HG03039 (cell line): ENCODE data around the gene CYFIP2.
"Not testable (repeated sequence)": the region's sequence is repeated elsewhere in the genome, so short reads cannot be mapped to it uniquely, and the experiment has no call there.

ENCODE experiments used
- ATAC-seq: cut with Tn5 transposase; IDR thresholded peaks from one replicate; pipeline ENCODE4 v1.9.1; 2021; ENCODE audit warnings: mild to moderate bottlenecking, moderate library complexity; ENCODE audit not compliant: unreplicated experiment

The CYFIP2 gene

DNA sequence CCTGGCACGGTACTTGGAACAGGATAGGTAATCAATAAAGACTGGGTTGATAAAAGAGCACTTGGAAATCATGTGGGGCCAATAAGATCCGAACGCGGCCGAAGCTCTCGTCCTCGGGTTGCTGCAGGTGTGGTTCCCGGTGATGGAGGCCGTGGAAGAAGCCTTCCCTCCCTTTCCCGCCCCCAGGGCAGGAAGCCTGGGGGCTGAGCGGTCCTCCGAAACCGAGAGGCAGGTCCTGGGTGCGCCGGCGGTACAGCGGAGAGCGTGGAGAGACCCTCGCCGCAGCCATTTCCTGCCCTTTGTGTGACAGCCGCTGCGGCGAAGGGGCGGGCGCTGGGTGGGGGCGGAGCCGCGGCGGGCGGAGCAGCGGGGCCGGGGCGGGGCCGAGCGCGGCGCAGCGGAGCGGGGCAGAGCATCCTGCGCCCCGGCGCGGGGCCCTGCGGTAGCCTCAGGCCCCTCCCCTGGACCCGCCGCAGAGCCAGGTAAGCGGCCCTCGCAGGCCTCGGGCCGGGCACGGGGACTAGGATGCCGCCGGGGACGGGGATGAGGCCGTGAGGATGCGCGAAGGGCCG, at the start of gene CYFIP2:
Gene CYFIP2 (plus strand): TSS at position 410 of the 572 bp plus-strand sequence. CDS start 19,239 bp downstream, outside the sequence.
- peak; percentile 85 for ATAC-seq

DNA sequence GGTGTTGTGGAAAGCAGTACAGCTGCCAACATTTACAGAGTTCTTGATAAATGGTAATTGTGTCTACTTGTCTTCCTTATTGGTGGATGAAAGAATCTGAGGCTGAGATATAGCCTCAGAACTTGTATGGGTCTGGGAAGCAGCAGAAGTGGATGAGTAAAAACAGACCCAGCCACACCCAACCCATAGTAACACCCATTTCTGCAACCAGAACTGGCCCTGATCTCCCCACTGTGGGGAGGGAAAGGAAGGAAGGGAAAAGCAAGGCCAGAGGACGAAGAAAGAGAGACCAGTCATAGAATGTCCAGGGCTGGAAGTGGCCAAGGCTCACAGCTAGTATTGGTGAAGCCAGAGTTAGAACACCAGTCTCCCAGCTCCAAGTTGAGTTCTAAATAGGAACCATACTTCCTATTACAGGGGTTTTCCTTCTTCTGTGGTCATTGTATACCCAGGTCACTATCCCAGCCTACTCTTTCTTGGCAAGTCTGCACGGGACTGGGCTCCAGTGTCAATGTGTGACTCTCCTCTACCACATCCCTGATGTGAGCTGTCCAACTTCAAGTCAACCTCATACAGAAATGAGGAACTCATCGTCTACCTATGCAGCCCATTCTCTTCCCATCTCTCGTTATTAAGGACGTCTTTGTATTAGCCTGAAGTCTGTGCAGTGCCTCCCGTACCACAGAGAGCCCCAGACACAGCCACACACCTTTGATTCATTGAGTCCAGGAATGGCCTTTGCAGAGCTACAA, 49.4 kb upstream of the CYFIP2 start:
- no peak for ATAC-seq

DNA sequence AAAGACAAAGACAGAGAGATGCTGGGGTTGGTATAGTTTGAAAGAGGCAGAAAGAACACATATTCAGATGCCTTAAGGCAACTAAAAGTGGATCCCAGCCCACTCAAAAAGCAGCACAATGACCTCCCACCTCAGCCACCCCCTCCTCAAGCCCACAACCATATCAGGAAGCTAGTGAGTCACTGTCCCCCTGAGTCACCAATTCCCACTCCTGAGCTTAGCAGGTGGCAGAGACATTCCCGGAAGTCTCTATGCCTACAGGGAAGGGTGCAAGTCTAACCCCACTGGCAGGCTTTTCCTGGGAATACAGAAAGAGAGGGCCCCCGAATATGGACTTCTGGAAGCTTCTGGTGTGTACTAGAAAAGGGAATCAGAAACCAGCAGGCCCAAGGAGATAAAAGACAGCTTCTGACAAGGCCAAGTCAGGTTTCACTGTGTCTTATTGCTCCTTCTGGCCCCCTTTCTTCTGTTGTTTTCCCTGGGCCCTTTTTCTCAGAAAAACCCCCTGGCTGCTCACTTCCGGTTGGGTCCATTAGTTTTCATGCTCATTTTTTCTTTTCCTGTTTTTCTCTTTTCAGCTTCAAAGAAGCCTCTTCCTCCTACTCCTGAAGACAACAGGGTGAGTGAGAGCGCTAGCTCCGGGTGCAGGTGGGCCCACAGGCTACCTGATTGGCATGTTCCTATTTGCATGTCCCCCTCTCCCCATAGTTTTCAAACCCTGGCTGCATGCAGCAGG, 48.5 kb upstream of the CYFIP2 start:
- no peak for ATAC-seq

DNA sequence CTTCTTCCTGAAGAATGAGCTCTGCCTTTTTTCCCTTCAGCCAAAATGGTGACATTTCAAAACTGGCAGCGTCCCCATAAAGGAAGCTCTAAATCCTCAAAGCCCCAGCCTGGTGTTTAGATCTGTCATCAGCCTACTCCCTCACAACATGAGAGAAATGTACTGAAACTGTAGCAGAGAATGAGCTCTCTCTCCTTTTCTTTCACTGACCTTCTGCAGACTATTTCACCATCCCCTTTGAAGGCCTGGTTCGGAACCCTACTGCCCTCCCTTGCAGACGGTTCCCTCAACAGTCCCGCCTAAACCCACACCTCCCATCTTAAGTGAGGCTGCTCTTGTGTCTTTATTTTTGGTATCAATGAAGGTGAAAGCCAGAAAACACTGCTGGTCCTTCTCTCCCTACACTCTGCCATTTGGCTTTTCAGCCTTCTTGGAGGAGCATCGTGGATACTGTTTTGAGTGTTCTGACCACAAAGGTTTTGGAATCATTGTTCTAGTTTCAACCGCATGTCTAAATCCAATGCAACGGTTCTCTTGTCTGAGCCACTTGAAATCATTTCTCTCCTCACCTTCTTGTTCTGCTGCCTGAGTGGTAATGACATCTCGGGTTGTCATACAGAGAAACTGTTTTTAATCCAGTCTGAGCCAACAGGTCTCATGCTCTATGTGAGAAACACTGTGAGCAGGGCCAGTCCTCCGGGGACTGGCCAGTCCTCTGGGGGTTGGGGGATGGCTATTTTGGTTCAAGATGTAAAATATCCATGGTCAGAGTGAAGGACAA, 46.2 kb upstream of the CYFIP2 start:
- ATAC-seq, result peak; percentile 53

DNA sequence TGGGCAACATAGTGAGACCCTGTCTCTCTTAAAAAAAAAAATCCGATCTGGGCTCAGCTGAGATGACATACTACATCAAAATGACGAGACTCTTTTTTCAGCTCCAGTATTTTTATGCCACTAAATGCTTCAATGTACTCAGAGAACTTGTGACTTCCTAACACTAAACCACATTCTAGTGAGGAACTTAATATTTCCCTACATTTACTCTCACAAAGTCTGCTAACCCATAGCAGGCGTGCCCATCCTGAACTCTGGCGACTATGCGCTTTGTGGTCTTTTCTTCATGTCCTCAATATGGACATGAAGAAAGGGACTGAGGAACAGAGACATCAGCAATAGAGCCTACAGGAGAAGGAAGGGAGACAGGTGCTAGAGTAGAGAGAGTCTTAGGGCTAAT, 44.0 kb upstream of the CYFIP2 start:
- ATAC-seq, result no peak

DNA sequence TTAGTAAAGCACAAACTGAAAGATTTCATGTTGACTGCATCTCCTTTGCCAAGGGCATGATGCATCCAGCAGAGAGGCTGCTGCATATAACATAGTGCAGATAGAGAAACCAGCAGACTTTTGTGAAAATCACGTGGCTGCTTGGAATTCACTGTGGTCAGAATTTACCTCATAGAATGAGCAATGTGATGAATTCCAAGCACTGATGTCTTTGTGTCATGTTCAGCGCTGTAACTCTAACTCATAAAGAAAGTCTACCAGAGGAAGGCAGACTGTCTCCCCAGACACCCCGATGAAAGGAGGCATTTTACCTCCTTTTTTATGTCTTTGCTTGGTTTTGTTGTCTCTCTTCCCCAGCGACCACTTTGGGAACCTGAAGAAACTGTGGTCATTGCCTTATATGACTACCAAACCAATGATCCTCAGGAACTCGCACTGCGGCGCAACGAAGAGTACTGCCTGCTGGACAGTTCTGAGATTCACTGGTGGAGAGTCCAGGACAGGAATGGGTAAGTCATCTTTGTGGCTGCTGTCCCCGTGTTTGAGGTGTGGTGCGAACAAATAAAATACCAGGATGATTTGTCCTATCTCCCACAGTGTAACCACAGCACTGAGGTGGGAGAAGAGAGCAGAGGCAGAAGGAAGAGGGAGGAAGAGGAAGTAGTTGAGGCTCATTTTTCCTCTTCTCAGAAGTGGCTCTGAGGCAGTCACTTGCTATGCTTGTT, 43.3 kb upstream of the CYFIP2 start:
- peak; percentile 32 for ATAC-seq

DNA sequence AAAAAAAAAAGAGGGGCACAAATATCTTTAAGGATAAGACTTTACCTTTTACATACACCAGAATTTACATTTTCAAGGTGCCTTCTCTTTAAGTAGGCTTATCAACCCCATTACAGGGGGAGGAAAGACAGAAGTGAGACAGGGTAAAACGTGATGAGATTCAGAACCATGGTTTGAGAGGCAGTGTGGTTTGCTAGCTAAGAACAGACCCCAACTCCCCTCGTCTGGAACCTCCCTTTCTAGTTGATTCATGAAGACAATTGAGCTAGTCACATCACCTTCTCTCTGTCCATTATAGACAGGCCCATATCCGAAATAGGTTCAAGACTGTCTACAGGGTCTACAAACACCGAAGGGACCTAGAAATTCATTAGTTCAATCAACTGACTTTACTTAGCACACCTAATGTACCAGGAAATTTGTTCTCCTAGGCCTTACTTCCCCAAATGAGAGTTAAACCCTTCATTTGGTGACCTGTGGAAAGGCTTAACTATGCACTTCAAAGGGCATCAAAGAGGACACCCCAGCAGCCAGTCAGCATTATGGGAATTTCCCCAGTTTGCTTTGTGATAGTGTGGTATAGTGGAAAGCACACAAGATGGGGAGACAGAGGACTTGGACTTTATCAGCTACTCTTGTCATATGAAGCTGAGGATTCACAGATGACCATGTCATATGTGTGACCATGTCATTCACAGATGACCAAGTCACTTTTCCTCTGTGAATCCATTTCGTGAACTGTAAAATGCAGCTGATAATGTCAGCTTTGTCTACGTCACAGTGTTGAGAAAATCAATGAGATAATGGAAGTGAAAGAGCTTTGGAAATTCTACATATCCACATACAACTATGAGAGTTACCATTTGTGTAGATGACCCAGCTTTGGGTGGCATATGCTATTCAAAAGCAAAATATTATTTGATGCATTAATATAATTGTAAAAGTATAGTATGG, 40.2 kb upstream of the CYFIP2 start:
- no peak for ATAC-seq

DNA sequence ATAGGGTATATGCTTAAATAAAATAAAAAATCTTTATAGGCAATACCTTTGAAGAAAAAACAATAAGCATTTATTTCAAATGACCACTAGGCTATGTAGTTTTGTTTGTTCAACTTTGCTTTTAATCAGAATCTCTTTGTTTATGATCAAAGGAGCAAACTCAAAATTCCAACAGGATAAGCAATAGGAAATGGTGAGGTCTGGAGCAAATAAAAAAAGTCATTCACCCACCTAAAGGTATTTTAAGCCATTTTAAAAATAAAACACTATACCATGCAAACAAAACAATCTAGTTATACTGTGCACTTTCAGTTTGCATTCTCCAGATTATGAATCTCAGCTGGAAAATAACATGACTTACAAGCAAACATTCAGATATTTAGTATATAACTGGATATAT, 35.3 kb upstream of the CYFIP2 start:
- ATAC-seq, result no peak

DNA sequence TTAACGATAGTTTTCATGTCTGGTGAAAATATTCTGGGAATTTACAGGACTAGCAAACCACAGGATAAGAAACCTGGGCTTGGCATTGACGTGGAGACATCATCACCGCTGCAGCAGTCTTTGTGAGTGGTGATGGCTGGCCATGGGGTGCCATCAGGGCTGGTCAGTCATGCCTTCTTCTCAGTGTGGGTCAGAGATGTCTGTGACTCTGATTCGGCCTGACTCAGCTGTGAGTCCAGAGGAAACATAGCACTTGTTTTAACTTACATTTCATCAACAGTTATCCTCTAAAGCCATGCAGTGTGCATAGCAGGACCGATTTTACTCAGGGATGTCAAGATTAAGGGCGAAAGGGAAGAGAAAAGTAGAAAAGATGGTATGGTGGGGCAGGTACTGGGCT, 33.2 kb upstream of the CYFIP2 start:
- no peak for ATAC-seq

DNA sequence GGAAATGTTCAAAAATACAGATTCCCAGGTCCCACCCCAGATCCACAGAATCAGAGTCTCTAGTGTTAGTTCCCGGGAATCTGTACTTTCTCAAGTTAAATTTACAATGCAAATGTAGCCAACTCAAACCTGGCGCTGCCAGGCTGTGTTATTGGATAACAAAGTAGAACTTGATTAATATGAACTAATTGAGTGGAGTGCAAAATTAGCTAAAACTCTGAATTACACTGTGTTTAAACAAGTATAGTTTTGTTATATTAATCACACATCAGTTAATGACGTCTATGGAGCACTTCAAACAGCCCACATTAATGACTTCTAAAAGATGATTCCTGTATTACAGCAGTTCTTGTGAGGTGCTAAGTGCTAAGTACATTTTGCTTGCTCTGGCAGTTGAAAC, 32.4 kb upstream of the CYFIP2 start:
- ATAC-seq, result no peak

DNA sequence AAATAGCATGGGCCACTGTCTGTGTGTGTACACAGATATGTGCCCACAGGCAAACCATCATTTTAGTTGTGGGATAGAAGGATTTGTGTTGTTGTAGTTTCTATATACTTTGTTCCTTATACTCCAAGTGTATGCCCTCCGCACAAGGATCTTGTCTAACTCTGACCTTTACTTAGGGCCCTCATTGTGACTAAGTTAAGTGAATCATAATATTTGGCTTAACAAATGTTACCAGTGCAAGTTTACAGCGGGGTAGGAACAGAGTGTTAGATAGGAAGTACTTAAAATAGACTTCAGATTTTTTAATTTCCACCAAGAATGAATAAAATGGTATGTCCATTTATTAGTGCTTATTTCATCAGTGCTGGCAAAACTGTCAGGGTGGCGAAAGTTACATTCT, 29.5 kb upstream of the CYFIP2 start:
- no peak for ATAC-seq

DNA sequence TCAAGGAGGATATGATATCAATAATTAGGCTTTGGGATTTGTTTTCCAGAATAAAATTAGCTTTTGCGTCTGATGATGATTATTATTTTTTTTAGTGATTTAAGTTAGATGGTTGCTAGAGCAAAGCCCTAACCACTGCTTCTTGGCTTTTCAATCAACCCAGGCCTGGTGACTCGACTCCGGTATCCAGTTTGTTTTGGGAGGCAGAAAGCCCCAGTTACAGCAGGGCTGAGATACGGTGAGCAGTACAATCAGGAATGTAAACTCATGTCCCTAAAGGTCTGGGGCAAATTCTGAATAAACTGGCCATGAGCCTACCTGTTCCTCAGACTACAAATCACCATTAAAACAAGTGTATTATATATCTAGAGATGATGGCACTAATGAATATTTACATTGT, 24.4 kb upstream of the CYFIP2 start:
- ATAC-seq, result no peak

DNA sequence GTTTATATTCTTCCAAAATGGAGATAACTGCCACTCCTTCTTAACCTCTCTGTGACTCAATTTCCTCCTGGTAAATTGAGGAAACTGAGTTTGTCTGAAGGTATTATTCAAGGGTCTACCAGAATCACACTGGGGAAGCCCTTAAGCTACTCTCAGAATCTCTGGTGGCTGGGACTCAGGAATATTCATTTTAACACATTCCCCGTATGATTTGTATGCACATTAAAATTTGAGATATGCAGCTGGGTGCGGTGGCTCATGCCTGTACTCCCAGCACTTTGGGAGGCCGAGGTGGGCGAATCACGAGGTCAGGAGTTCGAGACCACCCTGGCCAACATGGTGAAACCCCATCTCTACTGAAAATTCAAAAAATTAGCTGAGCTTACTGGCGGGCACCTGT, 21.2 kb upstream of the CYFIP2 start:
- not testable (repeated sequence) for ATAC-seq

DNA sequence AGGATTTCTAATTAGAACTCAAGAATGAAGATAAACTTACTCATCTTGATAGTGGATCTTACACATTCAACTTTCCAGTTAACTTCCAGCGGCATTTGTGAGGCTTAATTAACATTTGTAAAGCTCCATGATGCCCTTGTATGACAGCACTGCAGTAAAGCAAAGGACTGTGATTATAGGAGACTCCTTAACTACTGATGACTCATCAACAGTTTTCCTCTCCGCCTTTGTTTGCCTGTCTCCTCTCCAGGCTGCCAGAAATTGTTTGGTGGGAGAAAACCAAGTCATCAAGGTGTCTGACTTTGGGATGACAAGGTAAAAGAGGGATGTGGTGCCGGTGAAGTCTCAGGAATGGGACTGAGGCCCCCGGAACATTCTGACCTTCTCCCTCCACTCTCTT, 20.4 kb upstream of the CYFIP2 start:
- ATAC-seq, result no peak

DNA sequence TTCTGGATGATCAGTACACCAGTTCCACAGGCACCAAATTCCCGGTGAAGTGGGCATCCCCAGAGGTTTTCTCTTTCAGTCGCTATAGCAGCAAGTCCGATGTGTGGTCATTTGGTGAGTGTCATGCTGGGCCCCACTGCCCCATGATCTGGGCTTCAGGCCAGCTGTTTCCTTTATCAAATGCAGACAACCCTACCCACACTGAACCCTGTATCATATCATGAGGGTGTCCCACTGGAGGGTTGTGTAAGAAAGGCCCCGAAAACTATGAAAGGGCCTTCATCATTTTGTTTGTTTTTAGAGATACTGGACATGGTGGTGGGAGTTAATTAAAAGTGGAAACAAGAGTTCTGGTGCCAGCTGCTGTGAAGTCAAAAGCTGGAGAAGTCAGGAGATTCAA, 20.0 kb upstream of the CYFIP2 start:
- no peak for ATAC-seq

DNA sequence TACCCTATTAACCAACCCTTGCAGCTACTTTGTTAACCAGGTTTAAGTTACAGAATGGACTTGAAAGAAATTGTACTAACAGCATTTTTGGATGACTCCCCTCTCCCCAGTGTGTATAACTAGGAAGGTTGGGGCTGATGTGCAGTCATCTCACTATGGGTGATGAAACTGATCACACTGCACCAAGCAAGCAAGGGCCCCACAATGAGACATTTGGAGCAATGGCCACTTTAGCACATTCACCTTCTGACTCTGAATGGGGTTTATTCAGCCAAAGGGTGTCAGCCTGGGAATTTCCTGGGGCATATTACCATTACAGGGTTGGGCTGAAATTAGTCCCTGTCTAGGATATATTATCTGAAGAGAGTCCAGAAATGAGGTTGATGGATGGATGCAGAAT, 18.7 kb upstream of the CYFIP2 start:
- no peak for ATAC-seq

DNA sequence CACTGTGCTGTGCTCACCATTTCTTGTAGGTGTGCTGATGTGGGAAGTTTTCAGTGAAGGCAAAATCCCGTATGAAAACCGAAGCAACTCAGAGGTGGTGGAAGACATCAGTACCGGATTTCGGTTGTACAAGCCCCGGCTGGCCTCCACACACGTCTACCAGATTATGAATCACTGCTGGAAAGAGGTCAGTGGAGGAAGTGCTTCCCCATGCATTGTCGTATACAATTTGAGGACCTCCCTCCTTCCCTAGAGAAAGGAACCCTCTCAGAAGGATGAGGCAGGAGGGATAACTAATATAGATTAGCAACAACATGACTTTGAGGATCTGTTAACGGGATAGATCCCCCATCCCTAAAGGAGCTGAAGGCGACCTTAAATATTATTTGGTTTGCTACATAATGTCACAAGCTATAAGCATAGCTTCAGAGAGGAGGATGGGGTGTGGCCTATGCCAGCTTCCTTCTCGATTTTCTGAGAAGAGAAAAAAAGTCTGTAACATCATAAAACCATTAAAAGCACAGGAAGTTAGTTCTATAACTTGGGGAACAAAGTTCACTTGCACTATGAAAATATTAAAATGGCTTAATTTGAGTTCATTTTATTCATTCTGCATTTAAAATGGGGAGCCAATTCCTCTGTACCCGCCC, 17.0 kb upstream of the CYFIP2 start:
- no peak for ATAC-seq

DNA sequence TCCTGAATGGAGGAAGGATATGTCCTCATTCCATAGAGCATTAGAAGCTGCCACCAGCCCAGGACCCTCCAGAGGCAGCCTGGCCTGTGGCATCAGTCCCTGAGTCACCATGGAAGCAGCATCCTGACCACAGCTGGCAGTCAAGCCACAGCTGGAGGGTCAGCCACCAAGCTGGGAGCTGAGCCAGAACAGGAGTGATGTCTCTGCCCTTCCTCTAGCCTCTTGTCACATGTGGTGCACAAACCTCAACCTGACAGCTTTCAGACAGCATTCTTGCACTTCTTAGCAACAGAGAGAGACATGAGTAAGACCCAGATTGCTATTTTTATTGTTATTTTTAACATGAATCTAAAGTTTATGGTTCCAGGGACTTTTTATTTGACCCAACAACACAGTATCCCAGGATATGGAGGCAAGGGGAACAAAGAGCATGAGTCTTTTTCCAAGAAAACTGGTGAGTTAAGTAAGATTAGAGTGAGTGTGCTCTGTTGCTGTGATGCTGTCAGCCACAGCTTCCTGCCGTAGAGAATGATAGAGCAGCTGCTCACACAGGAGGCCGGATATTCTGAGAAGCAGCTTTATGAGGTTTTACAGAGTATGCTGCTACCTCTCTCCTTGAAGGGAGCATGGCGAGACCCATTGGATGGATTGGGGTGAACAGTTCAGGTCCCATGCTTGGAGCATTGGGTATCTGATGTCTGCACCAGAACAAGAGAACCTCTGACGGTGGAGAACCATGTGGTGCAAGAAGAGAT, 13.0 kb upstream of the CYFIP2 start:
- ATAC-seq, result peak; percentile 90
